HepG2 (cell line): ENCODE data around the gene R3HCC1L. TPM values are rescaled to one million over a fixed set of nuclear protein-coding genes. Genes with fewer than 3 reads are reported as not detected.
A peak's percentile ranks its signal among the peaks of the same experiment; 100 is the strongest.

Experiments
- FOSL1 ChIP-seq: sonication (generic); formaldehyde crosslinking; IDR thresholded peaks from 2 replicates; pipeline ENCODE4 v1.9.0; 2021; ENCODE audit warnings: missing genetic modification reagents, borderline replicate concordance
- HMG20A ChIP-seq: IDR thresholded peaks from 2 replicates; pipeline ENCODE4 v1.6.1; 2016; ENCODE audit warnings: borderline replicate concordance
- KDM3A ChIP-seq: IDR thresholded peaks from 2 replicates; pipeline ENCODE4 v1.6.1; 2018; ENCODE audit warnings: low read depth, missing compliant biosample characterization
- KDM5A ChIP-seq: fragments of 200-600 bp; sonication (generic); IDR thresholded peaks from 2 replicates; pipeline ENCODE4 v1.7.0; 2018; ENCODE audit warnings: antibody characterized with exemption, mild to moderate bottlenecking, low read length, borderline replicate concordance
- MED1 ChIP-seq: sonication (generic); formaldehyde crosslinking; IDR thresholded peaks from 2 replicates; pipeline ENCODE4 v1.4.0; 2020; ENCODE audit warnings: missing genetic modification reagents
- NFYC ChIP-seq: IDR thresholded peaks from 2 replicates; pipeline ENCODE4 v1.6.1; 2016; ENCODE audit warnings: missing genetic modification reagents, missing compliant biosample characterization
- NRL ChIP-seq: sonication (generic); formaldehyde crosslinking; IDR thresholded peaks from 2 replicates; pipeline ENCODE4 v1.5.0; 2020; ENCODE audit warnings: missing genetic modification reagents, mild to moderate bottlenecking, moderate library complexity, borderline replicate concordance
- RFX5 ChIP-seq: IDR thresholded peaks from 2 replicates; pipeline ENCODE4 v1.6.1; 2011; ENCODE audit warnings: low read depth, low read length, improper control_type of control experiment
- SAP130 ChIP-seq: IDR thresholded peaks from 2 replicates; pipeline ENCODE4 v1.6.1; 2016; ENCODE audit warnings: low read depth
- SIX1 ChIP-seq: sonication (generic); formaldehyde crosslinking; IDR thresholded peaks from 2 replicates; pipeline ENCODE4 v1.4.0; 2020; ENCODE audit warnings: missing genetic modification reagents, borderline replicate concordance
- SKI ChIP-seq: fragments of 450-650 bp; IDR thresholded peaks from one replicate; pipeline ENCODE4 v1.6.1; 2018; ENCODE audit warnings: mild to moderate bottlenecking; ENCODE audit not compliant: partially characterized antibody
- SMAD9 ChIP-seq: sonication (generic); formaldehyde crosslinking; IDR thresholded peaks from 2 replicates; pipeline ENCODE4 v1.5.1; 2020; ENCODE audit warnings: mild to moderate bottlenecking, missing genetic modification reagents
- STAG1 ChIP-seq: sonication (generic); formaldehyde crosslinking; IDR thresholded peaks from 2 replicates; pipeline ENCODE4 v1.4.0; 2020; ENCODE audit warnings: missing genetic modification reagents
- TCF7L2 ChIP-seq: IDR thresholded peaks from 2 replicates; pipeline ENCODE4 v1.6.1; 2011; ENCODE audit warnings: mild to moderate bottlenecking, low read depth, low read length, moderate library complexity
- ZFYVE20 ChIP-seq: sonication (generic); formaldehyde crosslinking; IDR thresholded peaks from 2 replicates; pipeline ENCODE4 v1.8.0; 2023; ENCODE audit warnings: low read depth, mild to moderate bottlenecking, moderate library complexity, missing genetic modification reagents, borderline replicate concordance
- ZKSCAN1 ChIP-seq: fragments of 150-350 bp; IDR thresholded peaks from 2 replicates; pipeline ENCODE4 v1.6.1; 2014; ENCODE audit warnings: low read length
- ZNF10 ChIP-seq: sonication (generic); formaldehyde crosslinking; IDR thresholded peaks from 2 replicates; pipeline ENCODE4 v1.4.0; 2020; ENCODE audit warnings: mild to moderate bottlenecking, low read depth, missing genetic modification reagents, borderline replicate concordance
- ZNF263 ChIP-seq: sonication (generic); formaldehyde crosslinking; IDR thresholded peaks from 2 replicates; pipeline ENCODE4 v1.4.0; 2020; ENCODE audit warnings: missing genetic modification reagents
- ZNF556 ChIP-seq: sonication (generic); formaldehyde crosslinking; IDR thresholded peaks from 2 replicates; pipeline ENCODE4 v1.4.0; 2020; ENCODE audit warnings: mild to moderate bottlenecking, missing genetic modification reagents, borderline replicate concordance
- ZNF629 ChIP-seq: sonication (generic); formaldehyde crosslinking; conservative IDR thresholded peaks from 2 replicates; pipeline ENCODE4 v1.5.0; 2020; ENCODE audit warnings: missing genetic modification reagents
- ZNF782 ChIP-seq: sonication (generic); formaldehyde crosslinking; IDR thresholded peaks from 2 replicates; pipeline ENCODE4 v1.4.0; 2020; ENCODE audit warnings: missing genetic modification reagents, mild to moderate bottlenecking, borderline replicate concordance
- polyA plus RNA-seq, 8 experiments: library from polyadenylated mRNA; depleted of rRNA in 3 of 8; stranded (reverse) in 7 of 8; unstranded in 1 of 8; fragments of >200 nt; fragmentation: Illumina TruSeq in 4 of 8; extraction: Trizol in 4 of 8; gene quantifications; 2 replicates each; pipeline versions ENCODE4 v1.2.1 to v1.2.3, GENCODE V29; 2011 to 2016; ENCODE audit warnings: low read depth in 4 of 8, missing spikeins in 1 of 8, mixed read lengths in 1 of 8; ENCODE audit not compliant: insufficient read depth in 1 of 8
- total RNA-seq, 5 experiments: library from RNA; depleted of rRNA; stranded (reverse); fragments of >200 nt; fragmentation: Illumina TruSeq; extraction: Trizol; gene quantifications; 2 replicates each; pipeline ENCODE4 v1.2.3, GENCODE V29; 2016; ENCODE audit warnings: low read depth in 1 of 5
- TF ChIP-seq, protein P1 (sequence below): sonication (generic); formaldehyde crosslinking; IDR thresholded peaks from 2 replicates; pipeline ENCODE4 v1.5.0; 2020; ENCODE audit warnings: mild to moderate bottlenecking, missing genetic modification reagents, borderline replicate concordance
- TF ChIP-seq, protein P2 (sequence below): sonication (generic); formaldehyde crosslinking; IDR thresholded peaks from 2 replicates; pipeline ENCODE4 v1.4.0; 2020; ENCODE audit warnings: mild to moderate bottlenecking, low read depth, missing genetic modification reagents
- TF ChIP-seq, protein P3 (sequence below): IDR thresholded peaks from 2 replicates; pipeline ENCODE4 v1.6.1; 2012; ENCODE audit warnings: inconsistent platforms
- TF ChIP-seq, protein P4 (sequence below): sonication (generic); formaldehyde crosslinking; IDR thresholded peaks from 2 replicates; pipeline ENCODE4 v1.8.1; 2023; ENCODE audit warnings: missing genetic modification reagents, mild to moderate bottlenecking, borderline replicate concordance
- TF ChIP-seq, protein P5 (sequence below): sonication (generic); formaldehyde crosslinking; IDR thresholded peaks from 2 replicates; pipeline ENCODE4 v1.8.1; 2023; ENCODE audit warnings: mild to moderate bottlenecking, missing genetic modification reagents, borderline replicate concordance
- TF ChIP-seq, protein P6 (sequence below): sonication (generic); formaldehyde crosslinking; IDR thresholded peaks from 2 replicates; pipeline ENCODE4 v1.5.1; 2020; ENCODE audit warnings: missing genetic modification reagents, mild to moderate bottlenecking, borderline replicate concordance

The R3HCC1L gene
- total and polyA plus RNA-seq, 2 of the 13 experiments (the other 11 are each of a cell fraction or from before 2014, with no cell fraction given), result 6.5 to 12.2 TPM

DNA sequence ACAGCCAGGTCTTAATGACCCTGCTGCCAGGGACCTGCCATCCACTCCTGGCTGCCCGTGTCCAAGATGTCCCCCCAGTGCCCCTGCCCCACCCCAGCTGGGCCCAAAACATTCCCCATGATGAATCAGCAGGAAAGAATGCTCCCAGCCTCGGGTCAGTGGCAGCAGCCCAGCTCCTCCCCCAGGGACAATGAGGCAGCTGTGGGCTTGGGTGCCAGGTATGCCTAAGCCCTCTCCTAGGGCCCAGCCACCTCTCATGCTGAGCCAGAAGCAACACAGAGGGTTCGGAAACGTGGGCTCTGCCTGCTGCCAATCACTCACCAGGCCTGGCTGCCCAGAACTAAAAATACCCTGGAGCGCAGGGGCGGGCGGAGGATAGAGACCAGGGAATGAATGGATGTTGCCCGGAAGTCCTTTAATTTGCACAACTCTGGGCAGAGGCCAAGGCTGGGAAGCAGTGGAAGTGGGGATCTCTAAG lies 135.0 kb downstream of the R3HCC1L start (continued):
- TF ChIP-seq, protein P1, sequence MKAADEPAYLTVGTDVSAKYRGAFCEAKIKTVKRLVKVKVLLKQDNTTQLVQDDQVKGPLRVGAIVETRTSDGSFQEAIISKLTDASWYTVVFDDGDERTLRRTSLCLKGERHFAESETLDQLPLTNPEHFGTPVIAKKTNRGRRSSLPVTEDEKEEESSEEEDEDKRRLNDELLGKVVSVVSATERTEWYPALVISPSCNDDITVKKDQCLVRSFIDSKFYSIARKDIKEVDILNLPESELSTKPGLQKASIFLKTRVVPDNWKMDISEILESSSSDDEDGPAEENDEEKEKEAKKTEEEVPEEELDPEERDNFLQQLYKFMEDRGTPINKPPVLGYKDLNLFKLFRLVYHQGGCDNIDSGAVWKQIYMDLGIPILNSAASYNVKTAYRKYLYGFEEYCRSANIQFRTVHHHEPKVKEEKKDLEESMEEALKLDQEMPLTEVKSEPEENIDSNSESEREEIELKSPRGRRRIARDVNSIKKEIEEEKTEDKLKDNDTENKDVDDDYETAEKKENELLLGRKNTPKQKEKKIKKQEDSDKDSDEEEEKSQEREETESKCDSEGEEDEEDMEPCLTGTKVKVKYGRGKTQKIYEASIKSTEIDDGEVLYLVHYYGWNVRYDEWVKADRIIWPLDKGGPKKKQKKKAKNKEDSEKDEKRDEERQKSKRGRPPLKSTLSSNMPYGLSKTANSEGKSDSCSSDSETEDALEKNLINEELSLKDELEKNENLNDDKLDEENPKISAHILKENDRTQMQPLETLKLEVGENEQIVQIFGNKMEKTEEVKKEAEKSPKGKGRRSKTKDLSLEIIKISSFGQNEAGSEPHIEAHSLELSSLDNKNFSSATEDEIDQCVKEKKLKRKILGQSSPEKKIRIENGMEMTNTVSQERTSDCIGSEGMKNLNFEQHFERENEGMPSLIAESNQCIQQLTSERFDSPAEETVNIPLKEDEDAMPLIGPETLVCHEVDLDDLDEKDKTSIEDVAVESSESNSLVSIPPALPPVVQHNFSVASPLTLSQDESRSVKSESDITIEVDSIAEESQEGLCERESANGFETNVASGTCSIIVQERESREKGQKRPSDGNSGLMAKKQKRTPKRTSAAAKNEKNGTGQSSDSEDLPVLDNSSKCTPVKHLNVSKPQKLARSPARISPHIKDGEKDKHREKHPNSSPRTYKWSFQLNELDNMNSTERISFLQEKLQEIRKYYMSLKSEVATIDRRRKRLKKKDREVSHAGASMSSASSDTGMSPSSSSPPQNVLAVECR (CRISPR knock-in tag), result no peak
- TF ChIP-seq NRL (no peak), ZNF556 (CRISPR knock-in tag) (no peak), ZNF10 (CRISPR knock-in tag) (no peak), SAP130 (peak; percentile 46; the same call in 1 of the 2 replicates), KDM5A (no peak), ZNF782 (CRISPR knock-in tag) (no peak), MED1 (no peak; the same call in 1 of the 2 replicates), SIX1 (CRISPR knock-in tag) (no peak), ZKSCAN1 (no peak), RFX5 (no peak), ZNF263 (CRISPR knock-in tag) (no peak), FOSL1 (CRISPR knock-in tag) (peak; percentile 83; the same call in 1 of the 2 replicates), ZNF629 (no peak), NFYC (CRISPR knock-in tag) (no peak), ZFYVE20 (CRISPR knock-in tag) (no peak), TCF7L2 (no peak), SKI (no peak), STAG1 (CRISPR knock-in tag) (no peak), HMG20A (CRISPR knock-in tag) (peak; percentile 10; the same call in 1 of the 2 replicates), SMAD9 (CRISPR knock-in tag) (no peak), KDM3A (no peak)
- TF ChIP-seq, protein P2, sequence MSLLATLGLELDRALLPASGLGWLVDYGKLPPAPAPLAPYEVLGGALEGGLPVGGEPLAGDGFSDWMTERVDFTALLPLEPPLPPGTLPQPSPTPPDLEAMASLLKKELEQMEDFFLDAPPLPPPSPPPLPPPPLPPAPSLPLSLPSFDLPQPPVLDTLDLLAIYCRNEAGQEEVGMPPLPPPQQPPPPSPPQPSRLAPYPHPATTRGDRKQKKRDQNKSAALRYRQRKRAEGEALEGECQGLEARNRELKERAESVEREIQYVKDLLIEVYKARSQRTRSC (CRISPR knock-in tag), result no peak
- TF ChIP-seq, protein P3, sequence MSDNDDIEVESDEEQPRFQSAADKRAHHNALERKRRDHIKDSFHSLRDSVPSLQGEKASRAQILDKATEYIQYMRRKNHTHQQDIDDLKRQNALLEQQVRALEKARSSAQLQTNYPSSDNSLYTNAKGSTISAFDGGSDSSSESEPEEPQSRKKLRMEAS, result no peak
- TF ChIP-seq, protein P4, sequence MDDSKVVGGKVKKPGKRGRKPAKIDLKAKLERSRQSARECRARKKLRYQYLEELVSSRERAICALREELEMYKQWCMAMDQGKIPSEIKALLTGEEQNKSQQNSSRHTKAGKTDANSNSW (CRISPR knock-in tag), result no peak
- TF ChIP-seq, protein P5, sequence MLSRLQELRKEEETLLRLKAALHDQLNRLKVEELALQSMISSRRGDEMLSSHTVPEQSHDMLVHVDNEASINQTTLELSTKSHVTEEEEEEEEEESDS (CRISPR knock-in tag), result no peak
- TF ChIP-seq, protein P6, sequence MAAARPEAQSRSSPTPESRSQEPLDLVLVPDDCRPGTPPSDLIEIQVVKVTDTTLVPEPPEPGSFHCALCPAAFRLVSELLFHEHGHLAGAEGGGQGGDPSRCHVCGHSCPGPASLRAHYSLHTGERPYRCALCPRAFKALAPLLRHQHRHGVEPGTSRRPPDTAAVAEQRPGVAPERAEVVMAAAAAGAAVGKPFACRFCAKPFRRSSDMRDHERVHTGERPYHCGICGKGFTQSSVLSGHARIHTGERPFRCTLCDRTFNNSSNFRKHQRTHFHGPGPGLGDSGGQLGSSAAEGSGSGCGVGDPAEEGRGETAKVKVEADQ (CRISPR knock-in tag), result no peak
